GM23338 (cell line): Measurements from ENCODE around the gene ADGRD1.

ENCODE experiments used
- CREB1 ChIP-seq: fragments of 250-450 bp; sonication (Bioruptor Pico); IDR thresholded peaks from 2 replicates; pipeline ENCODE4 v1.5.0; 2020; ENCODE audit warnings: low read depth, mild to moderate bottlenecking, moderate library complexity
- EZH2 ChIP-seq: fragments of 200-600 bp; sonication (generic); IDR thresholded peaks from one replicate; pipeline ENCODE4 v1.8.0; 2017; ENCODE audit warnings: antibody characterized with exemption, mild to moderate bottlenecking, low read depth; ENCODE audit not compliant: unreplicated experiment
- POLR2AphosphoS5 ChIP-seq: IDR thresholded peaks from 2 replicates; pipeline ENCODE4 v1.6.1; 2016; ENCODE audit warnings: antibody characterized with exemption, low read depth
- ZNF331 ChIP-seq: fragments of 250-450 bp; sonication (Bioruptor Pico); IDR thresholded peaks from 2 replicates; pipeline ENCODE4 v1.5.0; 2020; ENCODE audit warnings: low read depth, mild to moderate bottlenecking, moderate library complexity
- ZNF462 ChIP-seq: fragments of 250-450 bp; sonication (Bioruptor Pico); IDR thresholded peaks from 2 replicates; pipeline ENCODE4 v1.5.0; 2020; ENCODE audit warnings: mild to moderate bottlenecking, moderate library complexity
- TF ChIP-seq, protein P1 (sequence below), 2 experiments: fragments of 200-600 bp in 1 of 2; sonication (generic) in 1 of 2; conservative IDR thresholded peaks; 2 replicates each; pipeline versions ENCODE4 v1.5.1 to v1.6.1; 2016 to 2017; ENCODE audit warnings: antibody characterized with exemption in 2 of 2, low read depth in 2 of 2, mild to moderate bottlenecking in 2 of 2, moderate library complexity in 1 of 2
- TF ChIP-seq, protein P2 (sequence below): IDR thresholded peaks from one replicate; pipeline ENCODE4 v1.6.1; 2018; ENCODE audit warnings: antibody characterized with exemption; ENCODE audit not compliant: unreplicated experiment

- TF ChIP-seq POLR2AphosphoS5 (no peak), CREB1 (CRISPR knock-in tag) (no peak), ZNF331 (CRISPR knock-in tag) (no peak), ZNF462 (no peak), EZH2 (no peak)
- TF ChIP-seq, protein P1, sequence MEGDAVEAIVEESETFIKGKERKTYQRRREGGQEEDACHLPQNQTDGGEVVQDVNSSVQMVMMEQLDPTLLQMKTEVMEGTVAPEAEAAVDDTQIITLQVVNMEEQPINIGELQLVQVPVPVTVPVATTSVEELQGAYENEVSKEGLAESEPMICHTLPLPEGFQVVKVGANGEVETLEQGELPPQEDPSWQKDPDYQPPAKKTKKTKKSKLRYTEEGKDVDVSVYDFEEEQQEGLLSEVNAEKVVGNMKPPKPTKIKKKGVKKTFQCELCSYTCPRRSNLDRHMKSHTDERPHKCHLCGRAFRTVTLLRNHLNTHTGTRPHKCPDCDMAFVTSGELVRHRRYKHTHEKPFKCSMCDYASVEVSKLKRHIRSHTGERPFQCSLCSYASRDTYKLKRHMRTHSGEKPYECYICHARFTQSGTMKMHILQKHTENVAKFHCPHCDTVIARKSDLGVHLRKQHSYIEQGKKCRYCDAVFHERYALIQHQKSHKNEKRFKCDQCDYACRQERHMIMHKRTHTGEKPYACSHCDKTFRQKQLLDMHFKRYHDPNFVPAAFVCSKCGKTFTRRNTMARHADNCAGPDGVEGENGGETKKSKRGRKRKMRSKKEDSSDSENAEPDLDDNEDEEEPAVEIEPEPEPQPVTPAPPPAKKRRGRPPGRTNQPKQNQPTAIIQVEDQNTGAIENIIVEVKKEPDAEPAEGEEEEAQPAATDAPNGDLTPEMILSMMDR (conservative IDR thresholded peaks at IDR 0.05; ENCODE audit: low read depth in 2 of 2): no peak
- TF ChIP-seq, protein P2, sequence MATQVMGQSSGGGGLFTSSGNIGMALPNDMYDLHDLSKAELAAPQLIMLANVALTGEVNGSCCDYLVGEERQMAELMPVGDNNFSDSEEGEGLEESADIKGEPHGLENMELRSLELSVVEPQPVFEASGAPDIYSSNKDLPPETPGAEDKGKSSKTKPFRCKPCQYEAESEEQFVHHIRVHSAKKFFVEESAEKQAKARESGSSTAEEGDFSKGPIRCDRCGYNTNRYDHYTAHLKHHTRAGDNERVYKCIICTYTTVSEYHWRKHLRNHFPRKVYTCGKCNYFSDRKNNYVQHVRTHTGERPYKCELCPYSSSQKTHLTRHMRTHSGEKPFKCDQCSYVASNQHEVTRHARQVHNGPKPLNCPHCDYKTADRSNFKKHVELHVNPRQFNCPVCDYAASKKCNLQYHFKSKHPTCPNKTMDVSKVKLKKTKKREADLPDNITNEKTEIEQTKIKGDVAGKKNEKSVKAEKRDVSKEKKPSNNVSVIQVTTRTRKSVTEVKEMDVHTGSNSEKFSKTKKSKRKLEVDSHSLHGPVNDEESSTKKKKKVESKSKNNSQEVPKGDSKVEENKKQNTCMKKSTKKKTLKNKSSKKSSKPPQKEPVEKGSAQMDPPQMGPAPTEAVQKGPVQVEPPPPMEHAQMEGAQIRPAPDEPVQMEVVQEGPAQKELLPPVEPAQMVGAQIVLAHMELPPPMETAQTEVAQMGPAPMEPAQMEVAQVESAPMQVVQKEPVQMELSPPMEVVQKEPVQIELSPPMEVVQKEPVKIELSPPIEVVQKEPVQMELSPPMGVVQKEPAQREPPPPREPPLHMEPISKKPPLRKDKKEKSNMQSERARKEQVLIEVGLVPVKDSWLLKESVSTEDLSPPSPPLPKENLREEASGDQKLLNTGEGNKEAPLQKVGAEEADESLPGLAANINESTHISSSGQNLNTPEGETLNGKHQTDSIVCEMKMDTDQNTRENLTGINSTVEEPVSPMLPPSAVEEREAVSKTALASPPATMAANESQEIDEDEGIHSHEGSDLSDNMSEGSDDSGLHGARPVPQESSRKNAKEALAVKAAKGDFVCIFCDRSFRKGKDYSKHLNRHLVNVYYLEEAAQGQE: no peak
These were observed 112.1 kb downstream of the ADGRD1 start for GRCh38 chr12:131065801-131066200.
